NT2/D1 (cell line): ENCODE results near the gene OR6F1.
"Not testable (repeated sequence)": the region's sequence is repeated elsewhere in the genome, so short reads cannot be mapped to it uniquely, and the experiment has no call there.

ENCODE experiments used
- DNase-seq: peaks from one replicate; pipeline ENCODE4 v3.0.0-alpha.2; 2011; ENCODE audit warnings: low read depth, low spot score
- H3K27me3 ChIP-seq: 2 replicates; pipeline ENCODE4 v1.6.0; 2011; ENCODE audit warnings: mild to moderate bottlenecking; ENCODE audit not compliant: insufficient read length, insufficient read depth
- H3K36me3 ChIP-seq: 2 replicates; pipeline ENCODE4 v1.6.1; 2011; ENCODE audit warnings: mild to moderate bottlenecking, low read length, mixed read lengths; ENCODE audit not compliant: insufficient read depth, insufficient read length
- H3K4me1 ChIP-seq: 2 replicates; pipeline ENCODE4 v1.5.1; 2011; ENCODE audit not compliant: insufficient read depth, insufficient read length
- H3K4me3 ChIP-seq: 2 replicates; pipeline ENCODE4 v1.5.1; 2011; ENCODE audit warnings: low read depth; ENCODE audit not compliant: insufficient read length
- H3K9ac ChIP-seq: 2 replicates; pipeline ENCODE4 v1.6.0; 2011; ENCODE audit warnings: low read depth; ENCODE audit not compliant: insufficient read length
- H3K9me3 ChIP-seq: 2 replicates; pipeline ENCODE4 v1.5.1; 2011; ENCODE audit warnings: mild to moderate bottlenecking, low read length; ENCODE audit not compliant: insufficient read depth
- SUZ12 ChIP-seq: IDR thresholded peaks from 2 replicates; pipeline ENCODE4 v1.6.1; 2011; ENCODE audit not compliant: insufficient read length, insufficient read depth; ENCODE audit errors: extremely low read depth
- YY1 ChIP-seq: IDR thresholded peaks from 2 replicates; pipeline ENCODE4 v1.6.1; 2011; ENCODE audit not compliant: insufficient read length, insufficient read depth
- ZNF274 ChIP-seq: IDR thresholded peaks from 2 replicates; pipeline ENCODE4 v1.6.1; 2011; ENCODE audit warnings: mild to moderate bottlenecking, low read depth, low read length

Gene OR6F1

GRCh38 chr1:247716546-247716945, at the start of gene OR6F1:
Gene OR6F1 (minus strand): TSS chr1:247716646. CDS start chr1:247712755, 3,891 bp downstream.
- no peaks in the 10 kb centered on the region for H3K4me1 ChIP-seq
- no peak within 1 kb of the TSS for H3K9ac ChIP-seq
- H3K9me3 ChIP-seq, result no peaks in the 10 kb centered on the region
- no peak for DNase-seq
- H3K36me3 ChIP-seq, result no peaks in the 10 kb centered on the region
- TF ChIP-seq YY1, result no peak
- TF ChIP-seq ZNF274, result no peak
- no peak for TF ChIP-seq SUZ12
- H3K27me3 ChIP-seq, result no peaks in the 10 kb centered on the region
- H3K4me3 ChIP-seq, result no peak within 1 kb of the TSS

GRCh38 chr1:247760456-247760855, 44.0 kb upstream of the OR6F1 start, which contains the start of gene OR1C1:
Gene OR1C1 (minus strand): TSS chr1:247760556. CDS start chr1:247758406, 2,150 bp downstream.
- no peak for TF ChIP-seq SUZ12
- TF ChIP-seq ZNF274, result no peak
- no peak for TF ChIP-seq YY1
- Histone ChIP-seq H3K9ac (no peak within 1 kb of the TSS), H3K9me3 (no peaks in the 10 kb centered on the region), H3K4me3 (no peak within 1 kb of the TSS), H3K4me1 (no peaks in the 10 kb centered on the region), H3K27me3 (no peaks in the 10 kb centered on the region), H3K36me3 (no peaks in the 10 kb centered on the region)
- DNase-seq, result no peak

- not testable (repeated sequence) for H3K9ac ChIP-seq, H3K9me3 ChIP-seq, H3K4me3 ChIP-seq, H3K36me3 ChIP-seq, H3K27me3 ChIP-seq, DNase-seq, H3K4me1 ChIP-seq
These were observed 37.9 kb upstream of the OR6F1 start for GRCh38 chr1:247754311-247754710.

- H3K36me3 ChIP-seq, result no peaks in the 10 kb centered on the region
These were observed 33.4 kb upstream of the OR6F1 start for GRCh38 chr1:247749870-247750269.

GRCh38 chr1:247748041-247748440, 31.6 kb upstream of the OR6F1 start, which contains the start of gene OR14A2:
Gene OR14A2 (minus strand): TSS chr1:247748141.
- Histone ChIP-seq H3K4me1 (no peaks in the 10 kb centered on the region), H3K36me3 (no peaks in the 10 kb centered on the region), H3K9ac (no peak within 1 kb of the TSS), H3K9me3 (no peaks in the 10 kb centered on the region; the same call in 1 of the 2 replicates), H3K4me3 (no peak within 1 kb of the TSS), H3K27me3 (no peaks in the 10 kb centered on the region)
- TF ChIP-seq YY1 (no peak), SUZ12 (no peak), ZNF274 (no peak)
- no peak for DNase-seq

More at GRCh38 chr1:247749870-247750269, 33.4 kb upstream of the OR6F1 start:
- no peak overlapping the region for H3K4me3 ChIP-seq
- TF ChIP-seq YY1 (no peak), ZNF274 (no peak), SUZ12 (no peak)
- DNase-seq, result no peak
- H3K4me1 ChIP-seq, result no peaks in the 10 kb centered on the region
- H3K9ac ChIP-seq, result no peak overlapping the region
- H3K27me3 ChIP-seq, result no peaks in the 10 kb centered on the region
- no peaks in the 10 kb centered on the region; the same call in 1 of the 2 replicates for H3K9me3 ChIP-seq

- Histone ChIP-seq H3K9ac (no peak overlapping the region), H3K9me3 (no peaks in the 10 kb centered on the region; the same call in 1 of the 2 replicates), H3K4me3 (no peak overlapping the region), H3K36me3 (no peaks in the 10 kb centered on the region), H3K27me3 (no peaks in the 10 kb centered on the region), H3K4me1 (no peaks in the 10 kb centered on the region)
- DNase-seq, result no peak
- TF ChIP-seq YY1 (no peak), SUZ12 (no peak), ZNF274 (no peak)
These were observed 31.2 kb upstream of the OR6F1 start for GRCh38 chr1:247747616-247748015.

- Histone ChIP-seq H3K4me3 (no peak overlapping the region), H3K9ac (no peak overlapping the region), H3K27me3 (no peaks in the 10 kb centered on the region), H3K4me1 (no peaks in the 10 kb centered on the region), H3K9me3 (no peaks in the 10 kb centered on the region; the same call in 1 of the 2 replicates), H3K36me3 (no peaks in the 10 kb centered on the region)
- DNase-seq, result no peak
- no peak for TF ChIP-seq YY1
- TF ChIP-seq ZNF274, result no peak
- TF ChIP-seq SUZ12, result no peak
These were observed 30.0 kb upstream of the OR6F1 start for GRCh38 chr1:247746391-247746935.

- H3K27me3 ChIP-seq, H3K36me3 ChIP-seq, H3K9me3 ChIP-seq, DNase-seq, H3K4me1 ChIP-seq, H3K4me3 ChIP-seq, H3K9ac ChIP-seq: not testable (repeated sequence)
These were observed 25.8 kb upstream of the OR6F1 start for GRCh38 chr1:247742215-247742760.
